Endothelial cell of umbilical vein (primary cell): ENCODE data around the gene ACTL8. TPM values are rescaled to one million over a fixed set of nuclear protein-coding genes. Genes with fewer than 3 reads are reported as not detected.

Source experiments
- BruUV-seq: library from RNA; stranded (reverse); fragments of 400-500 nt; replicated peaks from 2 replicates; lab custom pipeline; 2021; lab: Mats Ljungman, UMichigan
- CTCF ChIA-PET: fragments of 300-600, 350-600 bp; sonication (Branson Sonifier 250); formaldehyde crosslinking; loops from one replicate; lab custom pipeline; 2021; ENCODE audit warnings: antibody characterized with exemption, inconsistent platforms; lab: Charles Lee
- POLR2A ChIA-PET: fragments of 300-600, 350-600 bp; sonication (Branson Sonifier 250); formaldehyde crosslinking; loops from one replicate; lab custom pipeline; 2021; ENCODE audit warnings: antibody characterized with exemption, inconsistent platforms; lab: Charles Lee
- DNase-seq: peaks from one replicate; pipeline ENCODE4 v3.0.0-alpha.2; 2011; ENCODE audit warnings: low read depth, low spot score
- FAIRE-seq: peaks from 2 replicates; lab custom pipeline; 2011; peaks lifted over from hg19 to GRCh38; lab: Jason Lieb, UNC
- H2AFZ ChIP-seq: 2 replicates; pipeline ENCODE4 v1.6.0; 2012; ENCODE audit warnings: low read depth, low read length, control low read depth, inconsistent platforms
- H3K27ac ChIP-seq: 2 replicates; pipeline ENCODE4 v1.5.1; 2011; ENCODE audit warnings: low read depth, mild to moderate bottlenecking, control low read depth, low read length, moderate library complexity; ENCODE audit not compliant: insufficient read depth
- H3K27me3 ChIP-seq, 2 experiments: 2 replicates each; pipeline versions ENCODE4 v1.6.0 to v1.6.1; 2011; ENCODE audit warnings: low read length in 2 of 2, mixed read lengths in 1 of 2; ENCODE audit not compliant: control insufficient read depth in 2 of 2, insufficient read depth in 2 of 2
- H3K36me3 ChIP-seq, 2 experiments: 2 replicates in 1 of 2; 3 replicates in 1 of 2; pipeline ENCODE4 v1.5.1; 2011; ENCODE audit warnings: low read length in 2 of 2, mild to moderate bottlenecking in 1 of 2, moderate library complexity in 1 of 2; ENCODE audit not compliant: control insufficient read depth in 2 of 2, insufficient read depth in 2 of 2; ENCODE audit errors: extremely low read depth in 1 of 2
- H3K4me1 ChIP-seq: 3 replicates; pipeline ENCODE4 v1.5.1; 2011; ENCODE audit warnings: mild to moderate bottlenecking, low read length; ENCODE audit not compliant: control insufficient read depth, insufficient read depth; ENCODE audit errors: extremely low read depth
- H3K4me2 ChIP-seq: 2 replicates; pipeline ENCODE4 v1.6.1; 2011; ENCODE audit warnings: low read length, control low read depth, mixed read lengths; ENCODE audit not compliant: insufficient read depth
- H3K4me3 ChIP-seq, 3 experiments: fragments of 200-600 bp in 1 of 3; sonication (generic), shearing (Covaris generic) in 1 of 3; replicated peaks in 1 of 3; 2 replicates each; pipeline ENCODE4 v1.5.1; 2011 to 2016; ENCODE audit warnings: control low read depth in 3 of 3, low read length in 3 of 3, mild to moderate bottlenecking in 2 of 3, inconsistent platforms in 1 of 3, low read depth in 1 of 3, moderate library complexity in 1 of 3; ENCODE audit not compliant: insufficient read depth in 1 of 3
- H3K79me2 ChIP-seq: 2 replicates; pipeline ENCODE4 v1.6.0; 2012; ENCODE audit warnings: low read length, inconsistent platforms; ENCODE audit not compliant: control insufficient read depth, insufficient read depth
- H3K9ac ChIP-seq: replicated peaks from 2 replicates; pipeline ENCODE3; 2011; ENCODE audit warnings: low read length, control low read depth; ENCODE audit not compliant: insufficient read depth; ENCODE audit errors: extremely low read depth
- H3K9me1 ChIP-seq: replicated peaks from 3 replicates; pipeline ENCODE4 v1.6.0; 2011; ENCODE audit warnings: mild to moderate bottlenecking, low read length; ENCODE audit not compliant: control insufficient read depth, insufficient read depth; ENCODE audit errors: extremely low read depth
- H3K9me3 ChIP-seq: replicated peaks from 2 replicates; pipeline ENCODE4 v1.5.1; 2012; ENCODE audit warnings: low read length, inconsistent platforms; ENCODE audit not compliant: control insufficient read depth, insufficient read depth
- H4K20me1 ChIP-seq: replicated peaks from 2 replicates; pipeline ENCODE3; 2011; ENCODE audit warnings: mild to moderate bottlenecking, low read length; ENCODE audit not compliant: control insufficient read depth, insufficient read depth; ENCODE audit errors: extremely low read depth
- EZH2 ChIP-seq: IDR thresholded peaks from 2 replicates; pipeline ENCODE4 v1.6.1; 2012; ENCODE audit warnings: borderline replicate concordance, low read depth, mild to moderate bottlenecking, moderate library complexity, low read length, inconsistent platforms; ENCODE audit not compliant: severe bottlenecking
- FOS ChIP-seq: IDR thresholded peaks from 2 replicates; pipeline ENCODE4 v1.6.1; 2011; ENCODE audit warnings: mild to moderate bottlenecking, low read length, moderate library complexity, borderline replicate concordance; ENCODE audit not compliant: insufficient read depth
- GATA2 ChIP-seq: IDR thresholded peaks from 2 replicates; pipeline ENCODE4 v1.7.0; 2011; ENCODE audit warnings: low read depth, mild to moderate bottlenecking, moderate library complexity, mixed read lengths, low read length; ENCODE audit not compliant: insufficient read length, insufficient read depth
- JUN ChIP-seq: IDR thresholded peaks from 2 replicates; pipeline ENCODE4 v1.6.1; 2011; ENCODE audit warnings: borderline replicate concordance, low read depth; ENCODE audit not compliant: insufficient read length, insufficient read depth
- MAX ChIP-seq: IDR thresholded peaks from 2 replicates; pipeline ENCODE4 v1.6.1; 2011; ENCODE audit not compliant: insufficient read depth, insufficient read length
- MYC ChIP-seq: IDR thresholded peaks from one replicate; pipeline ENCODE4 v1.6.1; 2011; ENCODE audit warnings: mild to moderate bottlenecking, low read depth, low read length
- POLR2A ChIP-seq: IDR thresholded peaks from 2 replicates; pipeline ENCODE4 v1.6.1; 2012; ENCODE audit warnings: low read depth, mild to moderate bottlenecking, control low read depth, low read length
- POLR2AphosphoS5 ChIP-seq: IDR thresholded peaks from 2 replicates; pipeline ENCODE4 v1.6.1; 2012; ENCODE audit warnings: low read depth, mild to moderate bottlenecking, control low read depth, low read length, moderate library complexity; ENCODE audit not compliant: insufficient read depth
- dilution Hi-C: fragments of 300-500 bp; cut with MboI; formaldehyde crosslinking; loops from one replicate; pipeline ENCODE4 v1.15.0; 2019; ENCODE audit warnings: low sequenced_read_pairs; ENCODE audit not compliant: extremely low pct_ligation_motif_present
- intact Hi-C: fragments of 100-400 bp; cut with micrococcal nuclease; formaldehyde crosslinking; loops from one replicate; pipeline ENCODE4 v1.10.0; 2022
- polyA plus RNA-seq, 4 experiments: library from polyadenylated mRNA; depleted of rRNA in 3 of 4; stranded (reverse) in 3 of 4; unstranded in 1 of 4; fragments of >200 nt; gene quantifications; 2 replicates each; pipeline versions ENCODE4 v1.2.1 to v1.2.3, GENCODE V29; 2011 to 2012; ENCODE audit warnings: missing spikeins in 1 of 4
- total RNA-seq: library from RNA; stranded (reverse); gene quantifications from 2 replicates; pipeline ENCODE4 v1.2.3, GENCODE V29; 2021
- TF ChIP-seq, protein P1 (sequence below), 2 donors: IDR thresholded peaks; 1 replicate in 1 of 2; 2 replicates in 1 of 2; pipeline ENCODE4 v1.5.1; 2011; ENCODE audit warnings: low read length in 2 of 2, mild to moderate bottlenecking in 2 of 2, moderate library complexity in 2 of 2, control low read depth in 1 of 2, inconsistent platforms in 1 of 2, low read depth in 1 of 2; ENCODE audit not compliant: insufficient read depth in 1 of 2; ENCODE audit errors: extremely low read depth in 1 of 2

The ACTL8 gene
- total and polyA plus RNA-seq, 2 donors (not counting 3 experiments of a cell fraction or from before 2014, with no cell fraction given): not detected

GRCh38 chr1:17802945-17803344 is 47.8 kb downstream of the ACTL8 start:
- H3K9me1 ChIP-seq: no peaks in the 10 kb centered on the region
- FAIRE-seq (no peak), DNase-seq (no peak)
- ChIA-PET CTCF (no interaction called here), POLR2A (no interaction called here)
- H3K4me3 ChIP-seq: no peak overlapping the region
- no peaks in the 10 kb centered on the region for H3K27me3 ChIP-seq
- no peak overlapping the region for H2AFZ ChIP-seq
- no peaks in the 10 kb centered on the region for H3K79me2 ChIP-seq
- peaks cover 5% of the 10 kb centered on the region for H3K9me3 ChIP-seq
- no peak overlapping the region for H3K4me2 ChIP-seq
- H3K36me3 ChIP-seq: no peaks in the 10 kb centered on the region
- no peaks in the 10 kb centered on the region for H4K20me1 ChIP-seq
- H3K4me1 ChIP-seq: no peaks in the 10 kb centered on the region
- BruUV-seq: no TSS peak
- no peak for TF ChIP-seq POLR2A
- TF ChIP-seq, protein P1, sequence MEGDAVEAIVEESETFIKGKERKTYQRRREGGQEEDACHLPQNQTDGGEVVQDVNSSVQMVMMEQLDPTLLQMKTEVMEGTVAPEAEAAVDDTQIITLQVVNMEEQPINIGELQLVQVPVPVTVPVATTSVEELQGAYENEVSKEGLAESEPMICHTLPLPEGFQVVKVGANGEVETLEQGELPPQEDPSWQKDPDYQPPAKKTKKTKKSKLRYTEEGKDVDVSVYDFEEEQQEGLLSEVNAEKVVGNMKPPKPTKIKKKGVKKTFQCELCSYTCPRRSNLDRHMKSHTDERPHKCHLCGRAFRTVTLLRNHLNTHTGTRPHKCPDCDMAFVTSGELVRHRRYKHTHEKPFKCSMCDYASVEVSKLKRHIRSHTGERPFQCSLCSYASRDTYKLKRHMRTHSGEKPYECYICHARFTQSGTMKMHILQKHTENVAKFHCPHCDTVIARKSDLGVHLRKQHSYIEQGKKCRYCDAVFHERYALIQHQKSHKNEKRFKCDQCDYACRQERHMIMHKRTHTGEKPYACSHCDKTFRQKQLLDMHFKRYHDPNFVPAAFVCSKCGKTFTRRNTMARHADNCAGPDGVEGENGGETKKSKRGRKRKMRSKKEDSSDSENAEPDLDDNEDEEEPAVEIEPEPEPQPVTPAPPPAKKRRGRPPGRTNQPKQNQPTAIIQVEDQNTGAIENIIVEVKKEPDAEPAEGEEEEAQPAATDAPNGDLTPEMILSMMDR (IDR thresholded peaks at IDR 0.05; ENCODE audit: extremely low read depth in 1 of 2, insufficient read depth in 1 of 2, low read depth in 1 of 2, low read length in 2 of 2): no peak
- TF ChIP-seq POLR2AphosphoS5: no peak
- TF ChIP-seq JUN: no peak
- no peak for TF ChIP-seq MYC
- no peak overlapping the region for H3K27ac ChIP-seq
- intact Hi-C loops: no loop called here
- H3K9ac ChIP-seq: no peak overlapping the region
- dilution Hi-C loops: no loop called here

GRCh38 chr1:17805869-17806684 is 50.9 kb downstream of the ACTL8 start:
- Histone ChIP-seq H3K9me1 (no peaks in the 10 kb centered on the region), H3K4me2 (no peak overlapping the region), H3K9ac (no peak overlapping the region), H4K20me1 (no peaks in the 10 kb centered on the region), H3K4me3 (no peak overlapping the region), H3K9me3 (peaks cover 5% of the 10 kb centered on the region), H3K4me1 (no peaks in the 10 kb centered on the region), H3K36me3 (no peaks in the 10 kb centered on the region), H2AFZ (no peak overlapping the region), H3K79me2 (no peaks in the 10 kb centered on the region), H3K27ac (no peak overlapping the region), H3K27me3 (no peaks in the 10 kb centered on the region)
- POLR2A ChIA-PET: no interaction called here
- CTCF ChIA-PET: no interaction called here
- no TSS peak for BruUV-seq
- dilution Hi-C loops: no loop called here
- TF ChIP-seq, protein P1 (IDR thresholded peaks at IDR 0.05; ENCODE audit: extremely low read depth in 1 of 2, insufficient read depth in 1 of 2, low read depth in 1 of 2, low read length in 2 of 2): no peak
- TF ChIP-seq JUN: no peak
- TF ChIP-seq POLR2AphosphoS5: no peak
- no peak for TF ChIP-seq FOS
- TF ChIP-seq GATA2: no peak
- TF ChIP-seq EZH2: no peak
- TF ChIP-seq MAX: no peak
- no peak for TF ChIP-seq POLR2A
- DNase-seq (no peak), FAIRE-seq (no peak)
- intact Hi-C loops: no loop called here
